Measurements from ENCODE around the gene PRRT1. TPM values are rescaled to one million over a fixed set of nuclear protein-coding genes. Genes with fewer than 3 reads are reported as not detected.

Gene PRRT1
- total RNA-seq, 2 donors from 2014 or later = 0.17 to 0.29 TPM

- Mint-ChIP-seq H3K9me3 (no peaks in the 10 kb centered on the region), H3K4me3 (peak overlapping the region; percentile 12), H3K36me3 (ENCODE audit: low read depth) (peaks cover 97% of the 10 kb centered on the region), H3K27ac (peak overlapping the region; percentile 75), H3K4me1 (peaks cover 34% of the 10 kb centered on the region), H3K27me3 (no peaks in the 10 kb centered on the region)
- no peak for ATAC-seq (replicated peaks)
These were observed 30.8 kb upstream of the PRRT1 start for GRCh38 chr6:32182555-32182981.

GRCh38 chr6:32181915-32182529 lies 30.3 kb upstream of the PRRT1 start:
- Mint-ChIP-seq H3K27me3 (no peaks in the 10 kb centered on the region), H3K4me1 (peaks cover 31% of the 10 kb centered on the region), H3K4me3 (peak overlapping the region; percentile 28), H3K36me3 (ENCODE audit: low read depth) (peaks cover 94% of the 10 kb centered on the region), H3K27ac (no peak overlapping the region), H3K9me3 (no peaks in the 10 kb centered on the region)
- ATAC-seq (replicated peaks) = no peak

GRCh38 chr6:32181148-32181702 lies 29.5 kb upstream of the PRRT1 start:
- Mint-ChIP-seq H3K36me3 (ENCODE audit: low read depth) (peaks cover 86% of the 10 kb centered on the region), H3K9me3 (no peaks in the 10 kb centered on the region), H3K27me3 (no peaks in the 10 kb centered on the region), H3K4me3 (peak overlapping the region; percentile 28), H3K27ac (no peak overlapping the region), H3K4me1 (peaks cover 31% of the 10 kb centered on the region)
- no peak for ATAC-seq (replicated peaks)

GRCh38 chr6:32179766-32180405 lies 28.1 kb upstream of the PRRT1 start:
- H3K4me3 Mint-ChIP-seq = peak overlapping the region; percentile 90
- no peaks in the 10 kb centered on the region for H3K9me3 Mint-ChIP-seq
- H3K4me1 Mint-ChIP-seq = peaks cover 27% of the 10 kb centered on the region
- no peak for ATAC-seq (replicated peaks)
- H3K27me3 Mint-ChIP-seq = no peaks in the 10 kb centered on the region
- H3K36me3 Mint-ChIP-seq (ENCODE audit: low read depth) = peaks cover 73% of the 10 kb centered on the region
- H3K27ac Mint-ChIP-seq = peak overlapping the region; percentile 96

GRCh38 chr6:32178547-32179440 lies 27.1 kb upstream of the PRRT1 start:
- no peaks in the 10 kb centered on the region for H3K27me3 Mint-ChIP-seq
- no peak for ATAC-seq (replicated peaks)
- H3K4me3 Mint-ChIP-seq = peak overlapping the region; percentile 90
- H3K4me1 Mint-ChIP-seq = peaks cover 34% of the 10 kb centered on the region
- peaks cover 65% of the 10 kb centered on the region for H3K36me3 Mint-ChIP-seq (ENCODE audit: low read depth)
- no peaks in the 10 kb centered on the region for H3K9me3 Mint-ChIP-seq
- H3K27ac Mint-ChIP-seq = peak overlapping the region; percentile 96

GRCh38 chr6:32177788-32178546 lies 26.2 kb upstream of the PRRT1 start, which contains the start of gene RNF5:
Gene RNF5, plus strand, starts transcription at chr6:32178405. Its CDS starts 107 bp downstream, at chr6:32178512.
- Mint-ChIP-seq H3K4me1 (peaks cover 35% of the 10 kb centered on the region), H3K27me3 (no peaks in the 10 kb centered on the region), H3K36me3 (ENCODE audit: low read depth) (peaks cover 57% of the 10 kb centered on the region), H3K27ac (peak within 1 kb of the TSS; percentile 96), H3K4me3 (peak within 1 kb of the TSS; percentile 90), H3K9me3 (no peaks in the 10 kb centered on the region)
- peak; percentile 87 for ATAC-seq (replicated peaks)

GRCh38 chr6:32177183-32177787 lies 25.5 kb upstream of the PRRT1 start:
- H3K9me3 Mint-ChIP-seq = no peaks in the 10 kb centered on the region
- H3K27me3 Mint-ChIP-seq = no peaks in the 10 kb centered on the region
- peaks cover 50% of the 10 kb centered on the region for H3K36me3 Mint-ChIP-seq (ENCODE audit: low read depth)
- peaks cover 33% of the 10 kb centered on the region for H3K4me1 Mint-ChIP-seq
- no peak for ATAC-seq (replicated peaks)
- H3K4me3 Mint-ChIP-seq = peak overlapping the region; percentile 90
- peak overlapping the region; percentile 96 for H3K27ac Mint-ChIP-seq

- no peak for ATAC-seq (replicated peaks)
- Mint-ChIP-seq H3K27ac (peak overlapping the region; percentile 96), H3K4me3 (peak overlapping the region; percentile 90), H3K4me1 (peaks cover 33% of the 10 kb centered on the region), H3K9me3 (no peaks in the 10 kb centered on the region), H3K27me3 (no peaks in the 10 kb centered on the region), H3K36me3 (ENCODE audit: low read depth) (peaks cover 43% of the 10 kb centered on the region)
These were observed 24.9 kb upstream of the PRRT1 start for GRCh38 chr6:32176476-32177182.

GRCh38 chr6:32175711-32176475 lies 24.2 kb upstream of the PRRT1 start, which contains the start of gene AGPAT1:
Gene AGPAT1, minus strand, starts transcription at chr6:32176084. Its CDS starts 4,588 bp downstream, at chr6:32171496.
- ATAC-seq (replicated peaks) = peak; percentile 61
- H3K4me1 Mint-ChIP-seq = peaks cover 33% of the 10 kb centered on the region
- no peaks in the 10 kb centered on the region for H3K9me3 Mint-ChIP-seq
- peaks cover 41% of the 10 kb centered on the region for H3K36me3 Mint-ChIP-seq (ENCODE audit: low read depth)
- H3K27me3 Mint-ChIP-seq = no peaks in the 10 kb centered on the region
- peak within 1 kb of the TSS; percentile 96 for H3K27ac Mint-ChIP-seq
- H3K4me3 Mint-ChIP-seq = peak within 1 kb of the TSS; percentile 90

- ATAC-seq (replicated peaks) = no peak
- peaks cover 33% of the 10 kb centered on the region for H3K4me1 Mint-ChIP-seq
- peaks cover 41% of the 10 kb centered on the region for H3K36me3 Mint-ChIP-seq (ENCODE audit: low read depth)
- H3K9me3 Mint-ChIP-seq = no peaks in the 10 kb centered on the region
- peak overlapping the region; percentile 90 for H3K4me3 Mint-ChIP-seq
- no peaks in the 10 kb centered on the region for H3K27me3 Mint-ChIP-seq
- peak overlapping the region; percentile 42 for H3K27ac Mint-ChIP-seq
These were observed 23.6 kb upstream of the PRRT1 start for GRCh38 chr6:32175322-32175710.

- Mint-ChIP-seq H3K36me3 (ENCODE audit: low read depth) (peaks cover 41% of the 10 kb centered on the region), H3K27me3 (no peaks in the 10 kb centered on the region), H3K27ac (peak overlapping the region; percentile 14), H3K4me3 (peak overlapping the region; percentile 90), H3K4me1 (peaks cover 31% of the 10 kb centered on the region), H3K9me3 (no peaks in the 10 kb centered on the region)
- no peak for ATAC-seq (replicated peaks)
These were observed 22.7 kb upstream of the PRRT1 start for GRCh38 chr6:32174416-32174815.

- no peak for ATAC-seq (replicated peaks)
- Mint-ChIP-seq H3K36me3 (ENCODE audit: low read depth) (peaks cover 38% of the 10 kb centered on the region), H3K4me3 (no peak overlapping the region), H3K27me3 (no peaks in the 10 kb centered on the region), H3K27ac (peak overlapping the region; percentile 14), H3K9me3 (no peaks in the 10 kb centered on the region), H3K4me1 (peaks cover 23% of the 10 kb centered on the region)
These were observed 21.4 kb upstream of the PRRT1 start for GRCh38 chr6:32173051-32173727.

Data from activated T-helper 17 cell treated with anti-CD3 and anti-CD28 coated beads, Interleukin-2, amount 50 U/mL, for 72 hours (primary cell).